HG03025 (cell line): ENCODE measurements around the gene KRT6C.
"Not testable (repeated sequence)": the region's sequence is repeated elsewhere in the genome, so short reads cannot be mapped to it uniquely, and the experiment has no call there.

Experiments
- ATAC-seq: cut with Tn5 transposase; IDR thresholded peaks from one replicate; pipeline ENCODE4 v1.9.1; 2021; ENCODE audit warnings: mild to moderate bottlenecking, moderate library complexity; ENCODE audit not compliant: unreplicated experiment, low FRiP score

The KRT6C gene

GRCh38 chr12:52500574-52500973 lies 27.0 kb upstream of the KRT6C start:
- ATAC-seq, result not testable (repeated sequence)

- ATAC-seq, result no peak
Measured at GRCh38 chr12:52499806-52500560, 26.4 kb upstream of the KRT6C start.

GRCh38 chr12:52498946-52499345 lies 25.3 kb upstream of the KRT6C start:
- no peak for ATAC-seq

- no peak for ATAC-seq
Measured at GRCh38 chr12:52497975-52498374, 24.4 kb upstream of the KRT6C start.

- ATAC-seq, result no peak
Measured at GRCh38 chr12:52496590-52497071, 23.0 kb upstream of the KRT6C start.

- no peak for ATAC-seq
Measured at GRCh38 chr12:52496054-52496453, 22.4 kb upstream of the KRT6C start.

- ATAC-seq, result no peak
Measured at GRCh38 chr12:52495389-52495788, 21.8 kb upstream of the KRT6C start.

GRCh38 chr12:52494518-52494917 lies 20.9 kb upstream of the KRT6C start:
- no peak for ATAC-seq

GRCh38 chr12:52494100-52494499 lies 20.5 kb upstream of the KRT6C start:
- no peak for ATAC-seq

- no peak for ATAC-seq
Measured at GRCh38 chr12:52493172-52493571, 19.6 kb upstream of the KRT6C start, which contains the start of gene KRT6A. KRT6A (minus strand) TSS chr12:52493257; CDS start chr12:52493188, 69 bp downstream.

GRCh38 chr12:52492405-52492804 lies 18.8 kb upstream of the KRT6C start:
- not testable (repeated sequence) for ATAC-seq

- not testable (repeated sequence) for ATAC-seq
Measured at GRCh38 chr12:52491495-52491894, 17.9 kb upstream of the KRT6C start.

GRCh38 chr12:52488736-52489135 lies 15.1 kb upstream of the KRT6C start:
- ATAC-seq, result no peak

GRCh38 chr12:52487744-52488443 lies 14.3 kb upstream of the KRT6C start:
- not testable (repeated sequence) for ATAC-seq

GRCh38 chr12:52487211-52487610 lies 13.6 kb upstream of the KRT6C start:
- ATAC-seq, result no peak

GRCh38 chr12:52486166-52487105 lies 12.8 kb upstream of the KRT6C start:
- no peak for ATAC-seq

GRCh38 chr12:52480073-52480472 lies 6.5 kb upstream of the KRT6C start:
- no peak for ATAC-seq

GRCh38 chr12:52477651-52478050 lies 4.0 kb upstream of the KRT6C start:
- ATAC-seq, result no peak

GRCh38 chr12:52474212-52474611 lies 607 bp upstream of the KRT6C start:
- ATAC-seq, result no peak

- no peak for ATAC-seq
Measured at GRCh38 chr12:52469853-52470252, 3.8 kb downstream of the KRT6C start.

GRCh38 chr12:52464897-52465296 lies 8.7 kb downstream of the KRT6C start:
- no peak for ATAC-seq
